Activated T-cell treated with anti-CD3 and anti-CD28 coated beads for 4 hours (primary cell): ENCODE measurements around the gene LMF2.
A peak's percentile ranks its signal among the peaks of the same experiment; 100 is the strongest.
"Not testable (repeated sequence)": the region's sequence is repeated elsewhere in the genome, so short reads cannot be mapped to it uniquely, and the experiment has no call there.

Experiments
- DNase-seq: peaks from one replicate; pipeline ENCODE4 v3.0.0-alpha.2; 2020

LMF2 gene

GRCh38 chr22:50522806-50523438 lies 15.4 kb upstream of the LMF2 start:
- DNase-seq: no peak

- no peak for DNase-seq
These were observed 14.8 kb upstream of the LMF2 start for GRCh38 chr22:50522208-50522805.

- no peak for DNase-seq
These were observed 14.2 kb upstream of the LMF2 start for GRCh38 chr22:50521710-50522109.

DNA sequence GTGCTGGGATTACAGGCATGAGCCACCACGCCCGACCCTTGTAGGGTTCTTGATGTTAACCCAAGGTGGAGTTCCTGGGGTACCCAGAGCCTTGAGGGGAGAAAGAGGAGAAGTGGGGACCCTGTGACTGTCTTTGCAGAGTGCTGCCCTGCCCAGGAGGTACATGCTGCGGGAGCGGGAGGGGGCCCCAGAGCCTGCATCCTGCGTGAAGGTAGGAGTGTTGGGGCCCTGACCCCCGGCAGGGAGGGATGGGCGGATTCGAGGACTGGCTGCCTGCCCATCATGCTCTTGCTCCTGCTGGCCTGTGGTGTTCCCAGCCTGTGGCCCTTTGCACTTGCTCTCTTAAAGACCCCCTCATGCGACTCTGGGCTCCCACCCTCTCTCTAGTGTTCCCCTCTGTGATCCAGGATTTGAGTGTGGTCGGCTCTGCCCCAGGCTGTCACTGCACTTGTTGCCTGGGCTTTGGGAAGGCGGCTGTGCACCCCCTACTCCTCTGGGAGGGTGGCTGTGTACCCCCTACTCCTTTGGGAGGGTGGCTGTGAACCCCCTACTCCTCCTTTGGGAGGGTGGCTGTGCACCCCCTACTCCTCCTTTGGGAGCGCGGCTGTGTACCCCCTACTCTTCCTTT lies 13.4 kb upstream of the LMF2 start:
- no peak for DNase-seq

- DNase-seq: not testable (repeated sequence)
These were observed 12.7 kb upstream of the LMF2 start for GRCh38 chr22:50520184-50520583.

DNA sequence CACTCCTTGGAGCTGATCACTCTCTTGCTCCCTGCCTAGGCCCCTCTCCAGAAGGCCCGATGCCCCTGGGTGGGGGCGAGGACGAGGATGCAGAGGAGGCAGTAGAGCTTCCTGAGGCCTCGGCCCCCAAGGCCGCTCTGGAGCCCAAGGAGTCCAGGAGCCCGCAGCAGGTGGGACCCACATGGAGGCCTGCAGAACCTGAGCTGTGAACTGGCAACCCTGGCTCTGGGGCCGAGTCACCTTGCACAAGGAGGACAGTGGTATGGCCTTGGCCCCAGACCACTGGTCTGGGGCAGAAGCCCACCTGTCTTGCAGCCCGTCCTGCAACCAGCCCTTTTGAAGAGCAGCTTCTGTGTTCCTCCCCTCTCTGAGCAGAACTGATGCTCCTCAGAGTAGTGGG lies 11.6 kb upstream of the LMF2 start:
- no peak for DNase-seq

- DNase-seq: no peak
These were observed 11.1 kb upstream of the LMF2 start for GRCh38 chr22:50518606-50519005.

DNA sequence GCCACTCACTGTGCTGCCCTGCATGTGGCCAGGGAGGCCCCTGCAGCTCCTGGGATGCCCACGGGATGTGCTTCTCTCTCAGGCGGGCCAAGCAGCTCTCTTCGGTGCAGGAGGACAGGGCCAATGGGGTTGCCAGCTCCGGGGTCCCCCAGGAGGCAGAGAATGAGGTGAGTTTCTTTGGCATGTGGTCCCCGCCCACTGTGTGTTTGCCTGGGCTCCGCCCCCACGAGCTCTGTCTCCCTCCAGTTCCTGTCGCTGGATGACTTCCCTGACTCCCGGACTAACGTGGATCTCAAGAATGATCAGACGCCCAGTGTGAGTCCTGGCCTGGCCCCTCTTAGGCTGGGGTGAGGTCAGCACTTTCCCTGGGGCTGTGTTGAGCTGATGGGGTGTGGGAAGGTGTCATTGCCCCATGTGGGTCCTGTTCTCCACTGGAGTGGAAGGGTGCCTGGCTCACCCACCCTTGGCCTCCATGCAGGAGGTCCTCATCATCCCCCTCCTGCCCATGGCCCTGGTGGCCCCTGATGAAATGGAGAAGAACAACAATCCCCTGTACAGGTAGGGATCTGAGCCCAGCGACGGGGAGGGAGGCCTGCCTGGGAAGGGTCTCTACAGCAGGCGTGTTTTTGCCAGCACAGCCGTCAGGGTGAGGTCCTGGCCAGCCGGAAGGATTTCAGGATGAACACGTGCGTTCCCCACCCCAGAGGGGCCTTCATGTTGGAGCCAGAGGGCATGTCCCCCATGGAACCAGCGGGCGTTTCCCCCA lies 10.2 kb upstream of the LMF2 start:
- no peak for DNase-seq

- DNase-seq: no peak
These were observed 9.4 kb upstream of the LMF2 start for GRCh38 chr22:50516891-50517290.

GRCh38 chr22:50516068-50516467 lies 8.6 kb upstream of the LMF2 start:
- DNase-seq: no peak

DNA sequence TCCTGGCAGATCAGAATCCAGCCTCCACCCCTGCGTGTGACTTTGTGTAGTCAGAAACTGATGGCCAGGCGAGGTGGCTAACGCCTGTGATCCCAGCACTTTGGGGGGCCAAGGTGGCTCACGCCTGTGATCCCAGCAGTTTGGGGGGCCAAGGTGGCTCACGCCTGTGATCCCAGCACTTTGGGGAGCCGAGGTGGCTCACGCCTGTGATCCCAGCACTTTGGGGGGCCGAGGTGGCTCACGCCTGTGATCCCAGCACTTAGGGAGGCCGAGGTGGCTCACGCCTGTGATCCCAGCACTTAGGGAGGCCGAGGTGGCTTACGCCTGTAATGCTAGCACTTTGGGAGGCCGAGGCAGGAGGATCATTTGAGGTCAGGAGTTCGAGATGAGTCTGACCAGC lies 5.7 kb upstream of the LMF2 start:
- no peak for DNase-seq

GRCh38 chr22:50508897-50509296 lies 1.4 kb upstream of the LMF2 start:
- no peak for DNase-seq

DNA sequence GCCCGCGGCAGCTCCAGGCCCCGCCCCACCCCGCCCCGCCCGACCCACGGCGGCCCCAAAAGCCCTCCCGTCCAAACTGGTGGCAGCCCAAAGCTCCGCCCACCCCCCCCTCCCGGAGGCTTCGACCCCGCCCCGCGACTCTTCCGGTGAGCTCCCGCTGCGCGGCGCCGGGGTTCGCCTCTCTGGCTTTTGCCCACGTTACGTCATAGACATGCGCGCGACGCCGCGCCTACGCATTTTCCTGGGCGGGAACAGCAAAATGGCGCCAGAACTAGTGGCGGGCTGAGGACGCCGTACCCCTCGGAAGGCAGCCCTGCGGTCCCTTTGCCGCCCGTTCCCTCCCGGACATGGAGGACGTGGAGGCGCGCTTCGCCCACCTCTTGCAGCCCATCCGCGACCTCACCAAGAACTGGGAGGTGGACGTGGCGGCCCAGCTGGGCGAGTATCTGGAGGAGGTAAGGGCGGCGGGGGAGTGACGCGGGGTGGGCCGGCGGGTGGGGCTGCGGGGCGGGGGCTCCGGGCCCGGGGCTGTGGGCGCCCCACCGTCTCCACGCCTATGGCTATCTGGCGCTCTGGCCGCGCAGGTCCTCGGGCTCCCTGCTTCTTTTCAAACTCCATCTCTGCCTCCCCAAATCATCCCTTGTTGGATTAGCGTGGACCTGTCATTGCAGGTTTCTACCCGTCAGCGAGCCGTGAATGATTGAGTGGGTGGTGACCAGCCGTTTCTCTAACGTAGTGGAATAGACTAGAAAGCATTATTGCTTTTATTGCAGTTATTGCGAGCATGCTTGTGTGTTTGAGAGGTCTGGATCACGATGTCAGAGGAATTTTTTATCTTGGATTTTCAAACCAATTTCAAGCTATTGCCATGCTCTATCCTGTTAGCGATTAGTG lies 736 bp upstream of the LMF2 start, which contains the start of gene NCAPH2:
Gene NCAPH2, plus strand, starts transcription at position 234 of the 894 bp plus-strand sequence. Its CDS starts 114 bp downstream, at position 348.
- peak; percentile 98 for DNase-seq

GRCh38 chr22:50506611-50507420 lies 686 bp downstream of the LMF2 start:
- no peak for DNase-seq

DNA sequence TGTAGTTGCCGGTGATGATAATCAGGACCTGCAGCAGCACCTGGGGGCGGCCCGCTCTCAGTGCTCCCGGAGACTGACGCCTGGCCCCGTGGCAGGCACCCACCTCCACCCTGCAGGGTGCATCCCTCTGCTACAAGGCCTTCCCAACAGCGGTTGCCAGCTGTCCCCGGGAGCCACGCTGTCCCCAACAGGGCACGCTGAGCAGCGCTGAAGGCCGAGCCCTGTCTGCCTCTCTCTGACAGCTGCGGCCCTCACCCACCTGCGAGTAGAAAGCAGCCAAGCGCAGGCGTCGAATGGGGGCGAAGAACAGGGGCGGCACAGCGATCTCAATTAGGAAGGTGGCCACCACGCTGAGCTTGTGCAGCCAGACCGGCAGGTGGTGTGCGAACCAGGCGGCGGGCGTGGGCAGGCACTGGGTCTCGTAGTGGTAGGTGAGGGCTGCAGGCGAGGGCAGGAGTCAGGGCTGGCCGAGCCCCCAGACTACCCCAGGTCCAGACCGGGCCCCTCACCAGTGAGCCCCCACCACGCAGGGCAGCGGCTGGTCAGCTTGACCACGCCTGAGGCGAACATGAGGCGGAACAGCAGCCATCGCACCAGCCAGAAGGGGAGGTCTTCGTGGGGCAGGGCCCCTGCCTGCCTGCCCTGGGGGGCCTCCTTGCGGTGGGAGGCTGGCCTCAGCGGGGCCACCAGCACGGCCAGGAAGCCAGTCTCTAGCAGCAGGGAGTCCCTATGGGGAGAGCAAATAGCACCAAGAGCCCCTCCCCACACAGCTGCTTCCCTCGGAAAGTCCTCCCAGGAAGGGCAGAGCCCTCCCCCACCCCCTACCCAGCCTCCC lies 1.5 kb downstream of the LMF2 start:
- DNase-seq: no peak

DNA sequence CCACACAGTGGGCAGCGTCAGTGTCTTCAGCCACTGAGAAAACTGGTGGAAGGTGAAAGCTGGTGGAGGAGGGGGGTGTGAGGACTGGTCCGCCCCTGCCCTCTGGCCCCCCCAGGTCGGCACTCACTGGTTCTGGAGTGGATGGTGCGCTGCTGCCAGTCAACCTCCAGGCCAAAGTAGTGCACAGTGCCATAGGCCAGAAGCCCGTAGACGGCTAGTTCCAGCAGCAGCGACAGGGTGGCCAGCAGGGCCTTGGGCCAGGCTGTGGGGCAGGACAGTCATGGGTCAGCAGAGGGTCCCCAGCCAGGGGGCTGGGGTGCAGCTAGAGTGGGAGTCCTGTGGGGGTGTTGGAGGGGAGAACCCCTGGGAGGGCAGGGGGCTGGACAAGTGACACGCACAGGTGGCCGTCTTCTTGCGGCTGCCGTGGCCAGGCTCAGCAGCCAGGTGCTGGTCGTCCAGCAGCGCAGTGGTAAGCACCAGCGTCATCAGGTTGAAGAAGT lies 2.2 kb downstream of the LMF2 start:
- no peak for DNase-seq

- no peak for DNase-seq
These were observed 2.9 kb downstream of the LMF2 start for GRCh38 chr22:50504369-50505211.

GRCh38 chr22:50503475-50504145 lies 3.9 kb downstream of the LMF2 start:
- DNase-seq: no peak
